CD8-positive, alpha-beta memory T cell (primary cell): Measurements from ENCODE around the gene TJAP1. TPM values are rescaled to one million over a fixed set of nuclear protein-coding genes. Genes with fewer than 3 reads are reported as not detected.

Experiments
- CTCF ChIA-PET: fragments of 350-600 bp; sonication (Branson Sonifier 250); formaldehyde crosslinking; loops from one replicate; lab custom pipeline; 2021; ENCODE audit warnings: antibody characterized with exemption; lab: Charles Lee
- POLR2A ChIA-PET: fragments of 350-600 bp; sonication (Branson Sonifier 250); formaldehyde crosslinking; loops from one replicate; lab custom pipeline; 2021; ENCODE audit warnings: antibody characterized with exemption; lab: Charles Lee
- DNase-seq, 5 donors: peaks; one replicate each; pipeline versions ENCODE4 v3.0.0 to v3.0.0-alpha.2; 2020 to 2022; ENCODE audit warnings: mixed read lengths in 1 of 5
- H3K27ac ChIP-seq: one replicate; pipeline ENCODE4 v1.7.0; 2013; ENCODE audit warnings: low read depth, mild to moderate bottlenecking, low read length, moderate library complexity
- H3K27me3 ChIP-seq: 2 replicates; pipeline ENCODE4 v1.7.0; 2013; ENCODE audit warnings: low read length, mild to moderate bottlenecking; ENCODE audit not compliant: insufficient read depth, poor library complexity, severe bottlenecking
- H3K36me3 ChIP-seq: 2 replicates; pipeline ENCODE4 v1.7.0; 2013; ENCODE audit warnings: mild to moderate bottlenecking, low read length, moderate library complexity; ENCODE audit not compliant: insufficient read depth
- H3K4me1 ChIP-seq: 2 replicates; pipeline ENCODE4 v1.7.0; 2013; ENCODE audit warnings: mild to moderate bottlenecking, low read length, moderate library complexity; ENCODE audit not compliant: insufficient read depth
- H3K4me3 ChIP-seq: 2 replicates; pipeline ENCODE4 v1.7.0; 2013; ENCODE audit warnings: mild to moderate bottlenecking, low read length
- H3K9me3 ChIP-seq: 2 replicates; pipeline ENCODE4 v1.7.0; 2013; ENCODE audit warnings: mild to moderate bottlenecking, low read length
- H3K27ac Mint-ChIP-seq, 8 donors: one replicate each; pipeline ENCODE4 v1.8.0; 2020 to 2021; ENCODE audit warnings: mixed read lengths in 8 of 8, mild to moderate bottlenecking in 6 of 8, inconsistent platforms in 3 of 8, moderate library complexity in 3 of 8
- H3K27me3 Mint-ChIP-seq, 2 donors: one replicate each; pipeline ENCODE4 v1.8.0; 2020 to 2021; ENCODE audit warnings: mixed read lengths in 2 of 2, mild to moderate bottlenecking in 1 of 2, moderate library complexity in 1 of 2
- H3K36me3 Mint-ChIP-seq, 3 donors: one replicate each; pipeline ENCODE4 v1.8.0; 2020 to 2021; ENCODE audit warnings: mixed read lengths in 3 of 3, inconsistent platforms in 1 of 3, mild to moderate bottlenecking in 1 of 3
- H3K4me1 Mint-ChIP-seq, 3 donors: one replicate each; pipeline ENCODE4 v1.8.0; 2020 to 2021; ENCODE audit warnings: mixed read lengths in 3 of 3, inconsistent platforms in 1 of 3, mild to moderate bottlenecking in 1 of 3
- H3K4me3 Mint-ChIP-seq, 7 donors: one replicate each; pipeline ENCODE4 v1.8.0; 2020 to 2021; ENCODE audit warnings: mixed read lengths in 7 of 7, mild to moderate bottlenecking in 6 of 7, moderate library complexity in 4 of 7, inconsistent platforms in 2 of 7
- H3K9me3 Mint-ChIP-seq, 5 donors: one replicate each; pipeline ENCODE4 v1.8.0; 2020 to 2022; ENCODE audit warnings: mixed read lengths in 5 of 5, mild to moderate bottlenecking in 3 of 5, moderate library complexity in 2 of 5, inconsistent platforms in 1 of 5
- polyA plus RNA-seq: library from polyadenylated mRNA; unstranded; fragments of 300-500 nt; fragmentation: Illumina TruSeq; gene quantifications from one replicate; pipeline ENCODE4 v1.2.3, GENCODE V29; 2021
- total RNA-seq, 2 experiments: library from RNA; stranded (reverse); gene quantifications; one replicate each; pipeline ENCODE4 v1.2.3, GENCODE V29; 2021

TJAP1 gene
- total and polyA plus RNA-seq, 3 experiments from 2014 or later = 11.8 to 49.1 (median 48.8) TPM

GRCh38 chr6:43515808-43516207 lies 38.4 kb downstream of the TJAP1 start:
- H3K4me3 Mint-ChIP-seq = no peak overlapping the region

DNA sequence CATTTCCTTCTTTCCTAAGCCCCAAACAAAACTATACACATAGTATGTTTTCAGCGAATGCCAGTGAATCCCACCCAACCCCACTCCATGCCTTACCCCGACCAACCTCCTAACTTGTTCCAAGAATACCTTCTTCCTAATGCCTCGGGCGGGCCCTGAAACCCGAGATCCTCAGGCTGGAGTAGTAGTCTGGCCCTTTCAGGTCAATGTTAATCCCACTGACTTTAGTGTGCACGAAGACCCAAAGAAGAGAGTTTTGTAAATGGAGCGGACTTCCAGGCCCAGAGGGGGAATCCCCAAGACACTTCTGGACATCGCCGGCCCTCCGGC lies 39.0 kb downstream of the TJAP1 start:
- H3K9me3 ChIP-seq = no peaks in the 10 kb centered on the region
- H3K27ac ChIP-seq = peak overlapping the region; percentile 91
- POLR2A ChIA-PET = interaction anchor here (0.9 to 1.7 kb wide), 3 partner anchors 9 to 89 kb away, joined by 3 to 6 read pairs (median 5); partner anchors contain the start of genes ABCC10 and TJAP1
- peaks cover 41% of the 10 kb centered on the region for H3K4me1 ChIP-seq
- CTCF ChIA-PET = interaction anchor here (1.0 to 2.7 kb wide), 4 partner anchors 10 to 252 kb away, joined by 3 to 24 read pairs (median 3); partner anchors contain the start of genes ABCC10 and TJAP1
- Mint-ChIP-seq H3K9me3 (no peaks in the 10 kb centered on the region), H3K27ac (no peak overlapping the region), H3K4me1 (peaks cover 15 to 41% (median 28%) of the 10 kb centered on the region in 3 donors), H3K4me3 (no peak overlapping the region), H3K36me3 (peaks cover 11 to 32% (median 12%) of the 10 kb centered on the region in 3 donors), H3K27me3 (peaks cover 0 to 2% of the 10 kb centered on the region in 2 donors)
- peaks cover 47% of the 10 kb centered on the region for H3K36me3 ChIP-seq
- DNase-seq = no peak
- H3K4me3 ChIP-seq = peak overlapping the region; percentile 99
- no peaks in the 10 kb centered on the region for H3K27me3 ChIP-seq

More at GRCh38 chr6:43515808-43516207, 38.4 kb downstream of the TJAP1 start:
- Histone ChIP-seq H3K36me3 (peaks cover 42% of the 10 kb centered on the region), H3K4me3 (peak overlapping the region; percentile 99), H3K27me3 (no peaks in the 10 kb centered on the region), H3K9me3 (no peaks in the 10 kb centered on the region), H3K27ac (peak overlapping the region; percentile 91), H3K4me1 (peaks cover 41% of the 10 kb centered on the region)
- peaks cover 0 to 2% of the 10 kb centered on the region in 2 donors for H3K27me3 Mint-ChIP-seq
- no peaks in the 10 kb centered on the region for H3K9me3 Mint-ChIP-seq
- H3K4me1 Mint-ChIP-seq = peaks cover 17 to 44% (median 28%) of the 10 kb centered on the region in 3 donors
- ChIA-PET CTCF (interaction anchor here (1.0 to 2.7 kb wide), 3 partner anchors 9 to 89 kb away, joined by 3 to 24 read pairs (median 3); partner anchors contain the start of genes ABCC10 and TJAP1), POLR2A (interaction anchor here (0.9 to 1.7 kb wide), 2 partner anchors 8 to 89 kb away, joined by 3 to 5 read pairs; partner anchors contain the start of gene ABCC10)
- DNase-seq = no peak
- no peak overlapping the region for H3K27ac Mint-ChIP-seq
- peaks cover 8 to 37% (median 11%) of the 10 kb centered on the region in 3 donors for H3K36me3 Mint-ChIP-seq

DNA sequence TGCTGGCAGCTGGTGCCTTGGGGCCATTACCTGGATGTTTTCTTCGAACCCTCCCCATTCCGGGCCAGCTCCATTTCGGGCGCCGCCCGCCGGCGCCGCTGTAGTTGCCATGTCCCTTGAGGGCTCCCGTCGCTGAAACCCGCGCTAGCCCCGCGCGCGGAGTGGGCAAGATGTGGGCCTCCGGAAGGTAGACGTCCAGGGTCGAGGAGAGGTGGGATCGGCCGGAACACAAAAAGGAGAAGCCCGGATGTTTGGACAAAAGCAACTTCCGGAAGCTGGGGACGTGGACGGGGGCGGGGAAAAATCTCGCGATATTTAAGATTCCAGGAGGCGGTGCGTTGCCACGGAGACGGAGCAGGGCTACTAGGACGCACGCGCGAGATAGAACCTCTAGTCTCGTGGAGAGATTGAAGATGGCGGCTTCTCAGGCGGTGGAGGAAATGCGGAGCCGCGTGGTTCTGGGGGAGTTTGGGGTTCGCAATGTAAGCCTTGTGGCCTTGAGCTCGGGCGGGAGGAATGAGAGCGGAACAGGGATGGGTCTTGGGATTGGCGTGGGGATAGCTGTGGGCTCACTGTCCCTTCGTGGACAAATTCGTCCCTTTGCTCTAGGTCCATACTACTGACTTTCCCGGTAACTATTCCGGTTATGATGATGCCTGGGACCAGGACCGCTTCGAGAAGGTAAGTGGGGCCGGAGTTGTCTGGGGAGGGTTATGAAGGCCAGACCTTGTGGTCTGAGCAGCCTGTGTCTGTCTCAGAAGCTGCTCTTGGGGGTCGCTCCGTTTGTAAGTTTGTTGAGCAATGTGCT lies 39.5 kb downstream of the TJAP1 start, which contains the start of the genes POLR1C and YIPF3:
TSS of gene POLR1C (plus strand) at position 393 of the 808 bp plus-strand sequence. CDS start at position 414, 21 bp downstream.
TSS of gene YIPF3 (minus strand) at position 230 of the 808 bp plus-strand sequence. CDS start at position 111, 119 bp downstream.
- peaks cover 43% of the 10 kb centered on the region for H3K36me3 ChIP-seq
- no peak within 1 kb of the TSS for H3K27ac Mint-ChIP-seq
- peaks cover 11 to 37% (median 26%) of the 10 kb centered on the region in 3 donors for H3K4me1 Mint-ChIP-seq
- no peaks in the 10 kb centered on the region for H3K9me3 ChIP-seq
- peak within 1 kb of the TSS; percentile 91 for H3K27ac ChIP-seq
- peaks cover 41% of the 10 kb centered on the region for H3K4me1 ChIP-seq
- H3K27me3 Mint-ChIP-seq = peaks cover 0 to 2% of the 10 kb centered on the region in 2 donors
- POLR2A ChIA-PET = interaction anchor here (0.6 to 1.7 kb wide), 7 partner anchors 9 to 353 kb away, joined by 3 to 8 read pairs (median 3); partner anchors contain the start of genes ABCC10 and TJAP1
- CTCF ChIA-PET = interaction anchor here (1.0 to 2.7 kb wide), 4 partner anchors 11 to 253 kb away, joined by 3 to 24 read pairs (median 3); partner anchors contain the start of genes ABCC10 and TJAP1
- H3K4me3 ChIP-seq = peak within 1 kb of the TSS; percentile 99
- peaks cover 8 to 30% (median 9%) of the 10 kb centered on the region in 3 donors for H3K36me3 Mint-ChIP-seq
- H3K27me3 ChIP-seq = no peaks in the 10 kb centered on the region
- peak; percentile 94 to 98 (median 95) for DNase-seq
- H3K9me3 Mint-ChIP-seq = no peaks in the 10 kb centered on the region
- no peak within 1 kb of the TSS for H3K4me3 Mint-ChIP-seq

DNA sequence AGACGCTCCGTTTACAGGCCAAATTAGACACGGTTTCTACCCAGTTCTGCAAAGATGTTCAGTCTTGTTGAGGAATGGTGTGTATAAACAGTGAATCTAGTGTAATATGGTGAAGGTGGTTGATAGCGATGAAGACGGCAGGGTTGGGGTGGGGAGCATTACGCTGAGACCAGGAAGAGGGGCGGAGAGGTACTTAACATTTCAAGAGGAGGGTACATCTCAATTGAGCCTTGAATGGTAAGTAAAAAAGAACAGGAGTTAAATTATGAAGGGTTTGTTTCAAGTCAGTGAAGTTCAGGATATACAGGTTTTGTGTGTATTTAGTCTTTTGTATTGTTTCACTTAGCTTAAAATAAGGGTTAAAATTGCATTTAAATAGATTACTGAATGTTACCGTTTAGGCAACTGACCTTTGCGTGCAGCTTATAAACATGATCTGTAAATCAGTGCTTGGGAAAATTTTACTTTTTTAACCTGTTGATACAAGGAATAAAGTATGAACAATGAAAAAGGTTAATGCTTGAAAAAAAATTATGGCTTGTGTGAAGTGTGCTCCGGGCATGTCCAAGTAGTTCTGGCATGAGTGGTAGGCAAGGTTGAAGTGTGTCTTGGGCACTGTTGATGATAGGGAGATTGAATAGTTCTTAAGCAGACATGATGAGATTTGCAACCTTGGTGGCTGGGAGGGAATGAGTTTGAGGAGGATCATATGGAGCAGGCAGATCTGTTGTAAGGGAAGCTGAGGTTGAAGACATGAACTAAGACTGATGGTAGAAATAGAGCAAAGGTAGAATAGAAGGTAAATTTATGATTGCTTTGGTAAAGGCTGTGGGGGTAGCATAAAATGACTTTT lies 40.4 kb downstream of the TJAP1 start:
- H3K27me3 Mint-ChIP-seq = peaks cover 0 to 2% of the 10 kb centered on the region in 2 donors
- DNase-seq = peak in 1 of 5 donors; percentile 21
- POLR2A ChIA-PET = interaction anchor here (0.6 to 1.7 kb wide), 7 partner anchors 8 to 354 kb away, joined by 3 to 8 read pairs (median 3); partner anchors contain the start of genes ABCC10 and TJAP1
- CTCF ChIA-PET = interaction anchor here (2.7 kb wide), 1 partner anchor 11 kb away, joined by 24 read pairs; no protein-coding TSS in a partner anchor
- peaks cover 8 to 30% (median 9%) of the 10 kb centered on the region in 3 donors for H3K36me3 Mint-ChIP-seq
- Histone ChIP-seq H3K36me3 (peaks cover 49% of the 10 kb centered on the region), H3K27ac (peak overlapping the region; percentile 91), H3K4me1 (peaks cover 41% of the 10 kb centered on the region), H3K4me3 (peak overlapping the region; percentile 99), H3K9me3 (no peaks in the 10 kb centered on the region), H3K27me3 (no peaks in the 10 kb centered on the region)
- no peaks in the 10 kb centered on the region for H3K9me3 Mint-ChIP-seq
- H3K27ac Mint-ChIP-seq = no peak overlapping the region
- H3K4me3 Mint-ChIP-seq = no peak overlapping the region
- H3K4me1 Mint-ChIP-seq = peaks cover 11 to 37% (median 26%) of the 10 kb centered on the region in 3 donors

DNA sequence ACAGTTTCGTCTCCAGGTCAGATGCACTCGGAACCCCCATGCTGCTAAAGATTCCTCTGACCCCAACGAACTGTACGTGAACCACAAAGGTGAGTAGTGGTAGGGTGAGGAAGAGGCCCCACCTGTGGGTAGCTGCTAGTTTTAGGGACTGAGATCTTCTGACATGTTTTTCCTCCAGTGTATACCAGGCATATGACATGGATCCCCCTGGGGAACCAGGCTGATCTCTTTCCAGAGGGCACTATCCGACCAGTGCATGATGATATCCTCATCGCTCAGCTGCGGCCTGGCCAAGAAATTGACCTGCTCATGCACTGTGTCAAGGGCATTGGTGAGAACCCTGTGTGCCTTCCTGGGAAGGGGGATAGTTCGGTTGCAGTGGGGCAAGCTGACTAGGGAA lies 42.7 kb downstream of the TJAP1 start:
- peaks cover 4 to 17% (median 13%) of the 10 kb centered on the region in 3 donors for H3K4me1 Mint-ChIP-seq
- POLR2A ChIA-PET = no interaction called here
- H3K9me3 Mint-ChIP-seq = no peaks in the 10 kb centered on the region
- CTCF ChIA-PET = interaction anchor here (1.3 to 1.5 kb wide), 3 partner anchors 10 to 22 kb away, joined by 3 to 6 read pairs (median 3); no protein-coding TSS in a partner anchor
- no peak for DNase-seq
- Histone ChIP-seq H3K36me3 (peaks cover 52% of the 10 kb centered on the region), H3K9me3 (no peaks in the 10 kb centered on the region), H3K27me3 (no peaks in the 10 kb centered on the region), H3K27ac (no peak overlapping the region), H3K4me3 (no peak overlapping the region), H3K4me1 (peaks cover 32% of the 10 kb centered on the region)
- H3K36me3 Mint-ChIP-seq = peaks cover 12 to 35% (median 13%) of the 10 kb centered on the region in 3 donors
- H3K4me3 Mint-ChIP-seq = no peak overlapping the region
- H3K27ac Mint-ChIP-seq = peak overlapping the region in 1 of 8 donors; percentile 15
- H3K27me3 Mint-ChIP-seq = no peaks in the 10 kb centered on the region

DNA sequence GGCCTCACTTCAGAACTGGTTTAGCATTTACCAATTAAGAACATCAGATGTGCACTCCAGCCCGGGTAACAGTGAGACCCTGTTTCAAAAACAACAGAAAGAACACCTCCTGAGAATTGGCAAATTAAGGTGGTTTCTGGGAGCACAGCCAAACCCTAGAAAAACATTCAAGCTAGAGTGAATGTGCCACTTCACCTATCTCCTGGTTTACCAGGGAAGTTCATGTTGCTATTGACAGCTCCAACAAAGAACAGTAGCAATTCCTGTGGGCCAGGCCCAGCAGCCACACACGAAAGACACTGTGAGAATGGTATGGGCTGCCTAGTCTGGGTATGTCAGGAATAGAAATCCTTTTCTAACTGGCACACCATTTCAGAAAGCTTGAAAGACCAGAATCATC lies 44.5 kb downstream of the TJAP1 start:
- Histone ChIP-seq H3K27ac (no peak overlapping the region), H3K27me3 (no peaks in the 10 kb centered on the region), H3K4me3 (no peak overlapping the region), H3K4me1 (peaks cover 18% of the 10 kb centered on the region), H3K36me3 (peaks cover 61% of the 10 kb centered on the region), H3K9me3 (no peaks in the 10 kb centered on the region)
- H3K36me3 Mint-ChIP-seq = peaks cover 10 to 53% (median 21%) of the 10 kb centered on the region in 3 donors
- ChIA-PET POLR2A (no interaction called here), CTCF (interaction anchor here (0.9 kb wide), 1 partner anchor 14 kb away, joined by 3 read pairs; no protein-coding TSS in a partner anchor)
- no peak for DNase-seq
- H3K27ac Mint-ChIP-seq = no peak overlapping the region
- no peaks in the 10 kb centered on the region for H3K9me3 Mint-ChIP-seq
- H3K27me3 Mint-ChIP-seq = no peaks in the 10 kb centered on the region
- H3K4me3 Mint-ChIP-seq = no peak overlapping the region
- H3K4me1 Mint-ChIP-seq = peaks cover 0 to 4% (median 4%) of the 10 kb centered on the region in 3 donors
